ENCODE measurements around the gene LRRK1. TPM values are rescaled to one million over a fixed set of nuclear protein-coding genes. Genes with fewer than 3 reads are reported as not detected.

LRRK1 gene
- total RNA-seq, 1 experiment from 2014 or later: 7.6 TPM

GRCh38 chr15:100893964-100894295 is 25.2 kb upstream of the LRRK1 start (continued):
- TF ChIP-seq, protein P1, sequence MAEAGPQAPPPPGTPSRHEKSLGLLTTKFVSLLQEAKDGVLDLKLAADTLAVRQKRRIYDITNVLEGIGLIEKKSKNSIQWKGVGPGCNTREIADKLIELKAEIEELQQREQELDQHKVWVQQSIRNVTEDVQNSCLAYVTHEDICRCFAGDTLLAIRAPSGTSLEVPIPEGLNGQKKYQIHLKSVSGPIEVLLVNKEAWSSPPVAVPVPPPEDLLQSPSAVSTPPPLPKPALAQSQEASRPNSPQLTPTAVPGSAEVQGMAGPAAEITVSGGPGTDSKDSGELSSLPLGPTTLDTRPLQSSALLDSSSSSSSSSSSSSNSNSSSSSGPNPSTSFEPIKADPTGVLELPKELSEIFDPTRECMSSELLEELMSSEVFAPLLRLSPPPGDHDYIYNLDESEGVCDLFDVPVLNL (CRISPR knock-in tag; IDR thresholded peaks at IDR 0.05; ENCODE audit: borderline replicate concordance, low read depth): no peak
- TF ChIP-seq GABPB1 (CRISPR knock-in tag; IDR thresholded peaks at IDR 0.05) (no peak), EMX1 (CRISPR knock-in tag; IDR thresholded peaks at IDR 0.05) (no peak), ATF6 (CRISPR knock-in tag; IDR thresholded peaks at IDR 0.05) (no peak), ZNF317 (CRISPR knock-in tag; IDR thresholded peaks at IDR 0.05; ENCODE audit: borderline replicate concordance, low read depth) (no peak)

DNA sequence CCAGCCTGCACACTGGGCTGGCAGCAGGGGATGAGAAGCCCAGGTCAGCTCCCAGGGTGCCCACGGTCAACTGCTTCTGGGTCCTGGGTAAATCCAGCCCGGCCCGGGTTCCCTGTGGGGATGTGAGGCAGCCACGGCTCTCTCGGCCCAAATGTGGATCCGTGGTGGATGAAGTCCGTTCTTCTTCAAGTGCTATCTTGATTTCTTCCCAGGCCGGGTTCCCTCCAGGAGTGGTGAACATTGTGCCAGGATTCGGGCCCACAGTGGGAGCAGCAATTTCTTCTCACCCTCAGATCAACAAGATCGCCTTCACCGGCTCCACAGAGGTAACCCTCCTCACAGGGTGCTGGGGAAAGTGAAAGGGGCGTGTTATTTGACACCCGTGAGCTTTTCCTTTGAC is 23.4 kb upstream of the LRRK1 start:
- DNase-seq (ENCODE audit: low spot score): no peak
- no peaks in the 10 kb centered on the region for H3K36me3 Mint-ChIP-seq

DNA sequence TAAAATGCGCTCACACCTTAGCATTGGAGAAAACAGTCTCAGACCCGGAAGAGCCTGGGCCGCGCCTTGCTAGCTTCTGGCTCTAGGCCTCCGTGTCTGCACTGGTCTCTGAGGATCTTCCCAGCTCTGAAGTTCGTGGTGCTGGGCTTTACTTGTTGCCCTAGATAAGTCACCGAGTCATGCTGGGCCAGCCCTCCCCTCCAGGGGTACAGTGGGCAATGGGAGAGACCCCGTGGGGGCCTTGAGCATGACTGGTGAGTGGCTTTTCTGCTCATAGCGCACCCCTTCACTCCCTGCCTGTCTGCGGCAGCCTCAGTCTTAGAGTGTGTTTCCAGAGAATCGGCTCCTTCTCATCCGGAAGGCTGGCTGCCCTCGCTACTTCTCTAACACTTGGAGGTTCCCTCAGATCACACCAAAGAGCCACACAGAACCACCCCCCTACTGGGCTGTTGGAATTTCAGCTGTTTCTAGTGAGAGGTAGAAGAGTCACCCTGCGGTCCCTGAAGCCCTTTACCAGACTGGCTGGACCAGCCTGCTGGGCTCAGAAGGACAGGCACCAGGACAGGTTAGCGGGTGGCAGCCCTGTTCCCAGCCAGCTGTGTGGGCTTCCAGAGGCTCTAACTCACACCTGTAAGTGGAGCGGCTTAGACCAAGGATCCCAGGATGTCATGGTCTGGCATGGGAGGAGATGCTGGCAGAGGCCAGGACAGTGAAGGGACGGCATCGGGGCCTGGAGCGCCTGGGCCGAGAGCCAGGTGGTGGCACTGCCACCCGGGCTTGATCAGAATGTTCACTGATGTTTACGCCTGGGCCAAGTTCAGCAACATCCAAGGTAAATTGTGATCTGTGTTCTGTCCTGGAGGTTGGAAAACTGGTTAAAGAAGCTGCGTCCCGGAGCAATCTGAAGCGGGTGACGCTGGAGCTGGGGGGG is 21.7 kb upstream of the LRRK1 start:
- DNase-seq (ENCODE audit: low spot score) (no peak), ATAC-seq (no peak)
- H3K27ac Mint-ChIP-seq: no peak overlapping the region
- H3K9me3 Mint-ChIP-seq: no peaks in the 10 kb centered on the region
- no peak for TF ChIP-seq CBFB (CRISPR knock-in tag; IDR thresholded peaks at IDR 0.05; ENCODE audit: low read depth)
- TF ChIP-seq, protein P2, sequence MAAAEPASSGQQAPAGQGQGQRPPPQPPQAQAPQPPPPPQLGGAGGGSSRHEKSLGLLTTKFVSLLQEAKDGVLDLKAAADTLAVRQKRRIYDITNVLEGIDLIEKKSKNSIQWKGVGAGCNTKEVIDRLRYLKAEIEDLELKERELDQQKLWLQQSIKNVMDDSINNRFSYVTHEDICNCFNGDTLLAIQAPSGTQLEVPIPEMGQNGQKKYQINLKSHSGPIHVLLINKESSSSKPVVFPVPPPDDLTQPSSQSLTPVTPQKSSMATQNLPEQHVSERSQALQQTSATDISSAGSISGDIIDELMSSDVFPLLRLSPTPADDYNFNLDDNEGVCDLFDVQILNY (CRISPR knock-in tag; IDR thresholded peaks at IDR 0.05): no peak
- H3K36me3 Mint-ChIP-seq: no peaks in the 10 kb centered on the region
- no peaks in the 10 kb centered on the region for H3K27me3 Mint-ChIP-seq (ENCODE audit: low read depth)
- peaks cover 7% of the 10 kb centered on the region; the same call in 1 of the 2 replicates for H3K4me1 Mint-ChIP-seq
- no peak overlapping the region for H3K4me3 Mint-ChIP-seq
- ChIA-PET POLR2A (no interaction called here), CTCF (interaction anchor here (1.1 to 2.9 kb wide), 3 partner anchors 17 to 111 kb away, joined by 3 to 10 read pairs (median 7); no protein-coding TSS in a partner anchor)

More for the DNA sequence above, 23.4 kb upstream of the LRRK1 start:
- ChIA-PET CTCF (interaction anchor here (0.7 to 2.5 kb wide), 3 partner anchors 22 to 746 kb away, joined by 3 to 7 read pairs (median 4); no protein-coding TSS in a partner anchor), POLR2A (no interaction called here)
- peaks cover 12% of the 10 kb centered on the region; the same call in 1 of the 2 replicates for H3K4me1 Mint-ChIP-seq
- TF ChIP-seq ESRRA (CRISPR knock-in tag; IDR thresholded peaks at IDR 0.05; ENCODE audit: borderline replicate concordance) (no peak), ZNF219 (CRISPR knock-in tag; IDR thresholded peaks at IDR 0.05; ENCODE audit: borderline replicate concordance) (no peak), TEAD4 (CRISPR knock-in tag; IDR thresholded peaks at IDR 0.05) (no peak), ZBTB21 (CRISPR knock-in tag; IDR thresholded peaks at IDR 0.05; ENCODE audit: borderline replicate concordance) (no peak), JUN (CRISPR knock-in tag; IDR thresholded peaks at IDR 0.05) (no peak), RORB (CRISPR knock-in tag; IDR thresholded peaks at IDR 0.05) (no peak)
- ATAC-seq: no peak
- no peaks in the 10 kb centered on the region for H3K9me3 Mint-ChIP-seq
- no peak overlapping the region for H3K27ac Mint-ChIP-seq
- H3K4me3 Mint-ChIP-seq: no peak overlapping the region
- no peaks in the 10 kb centered on the region for H3K27me3 Mint-ChIP-seq (ENCODE audit: low read depth)

DNA sequence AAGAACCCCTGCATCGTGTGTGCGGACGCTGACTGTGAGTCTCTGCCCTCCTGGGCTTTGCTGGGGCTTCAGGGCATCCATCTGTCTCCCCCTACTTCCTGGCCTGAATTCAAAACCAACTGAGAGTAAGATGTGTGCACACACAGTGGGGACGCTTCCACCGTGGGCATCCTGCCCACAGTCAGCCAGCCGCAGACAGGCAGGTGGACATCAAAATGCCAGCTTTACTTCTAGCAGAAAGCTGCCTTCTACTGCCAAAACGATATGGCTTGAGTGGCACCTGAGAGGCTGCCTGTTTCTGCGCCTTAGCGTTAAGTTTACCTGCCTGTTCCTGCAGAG is 21.0 kb upstream of the LRRK1 start:
- H3K36me3 Mint-ChIP-seq: no peaks in the 10 kb centered on the region
- CTCF ChIA-PET: interaction anchor here (1.1 to 2.9 kb wide), 5 partner anchors 17 to 111 kb away, joined by 3 to 10 read pairs (median 4); no protein-coding TSS in a partner anchor
- DNase-seq (ENCODE audit: low spot score) (no peak), ATAC-seq (no peak)
- POLR2A ChIA-PET: no interaction called here
- no peaks in the 10 kb centered on the region for H3K27me3 Mint-ChIP-seq (ENCODE audit: low read depth)
- no peak overlapping the region for H3K4me3 Mint-ChIP-seq
- H3K4me1 Mint-ChIP-seq: peaks cover 7% of the 10 kb centered on the region; the same call in 1 of the 2 replicates
- no peaks in the 10 kb centered on the region for H3K9me3 Mint-ChIP-seq
- H3K27ac Mint-ChIP-seq: no peak overlapping the region
- TF ChIP-seq SP1 (CRISPR knock-in tag; conservative IDR thresholded peaks at IDR 0.05) (no peak), CTCF (IDR thresholded peaks at IDR 0.05) (no peak), SMAD3 (CRISPR knock-in tag; IDR thresholded peaks at IDR 0.05; ENCODE audit: borderline replicate concordance) (no peak), ELF4 (CRISPR knock-in tag; IDR thresholded peaks at IDR 0.05; ENCODE audit: low read depth) (no peak), ZBTB21 (CRISPR knock-in tag; IDR thresholded peaks at IDR 0.05; ENCODE audit: borderline replicate concordance) (no peak), FOXJ3 (CRISPR knock-in tag; IDR thresholded peaks at IDR 0.05; ENCODE audit: borderline replicate concordance) (no peak), ZNF138 (CRISPR knock-in tag; conservative IDR thresholded peaks at IDR 0.05) (no peak)
- TF ChIP-seq, protein P3, sequence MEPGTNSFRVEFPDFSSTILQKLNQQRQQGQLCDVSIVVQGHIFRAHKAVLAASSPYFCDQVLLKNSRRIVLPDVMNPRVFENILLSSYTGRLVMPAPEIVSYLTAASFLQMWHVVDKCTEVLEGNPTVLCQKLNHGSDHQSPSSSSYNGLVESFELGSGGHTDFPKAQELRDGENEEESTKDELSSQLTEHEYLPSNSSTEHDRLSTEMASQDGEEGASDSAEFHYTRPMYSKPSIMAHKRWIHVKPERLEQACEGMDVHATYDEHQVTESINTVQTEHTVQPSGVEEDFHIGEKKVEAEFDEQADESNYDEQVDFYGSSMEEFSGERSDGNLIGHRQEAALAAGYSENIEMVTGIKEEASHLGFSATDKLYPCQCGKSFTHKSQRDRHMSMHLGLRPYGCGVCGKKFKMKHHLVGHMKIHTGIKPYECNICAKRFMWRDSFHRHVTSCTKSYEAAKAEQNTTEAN (CRISPR knock-in tag; IDR thresholded peaks at IDR 0.05): no peak

All from WTC11 (cell line).